Measurements from ENCODE around the gene VENTX.

VENTX gene

DNA sequence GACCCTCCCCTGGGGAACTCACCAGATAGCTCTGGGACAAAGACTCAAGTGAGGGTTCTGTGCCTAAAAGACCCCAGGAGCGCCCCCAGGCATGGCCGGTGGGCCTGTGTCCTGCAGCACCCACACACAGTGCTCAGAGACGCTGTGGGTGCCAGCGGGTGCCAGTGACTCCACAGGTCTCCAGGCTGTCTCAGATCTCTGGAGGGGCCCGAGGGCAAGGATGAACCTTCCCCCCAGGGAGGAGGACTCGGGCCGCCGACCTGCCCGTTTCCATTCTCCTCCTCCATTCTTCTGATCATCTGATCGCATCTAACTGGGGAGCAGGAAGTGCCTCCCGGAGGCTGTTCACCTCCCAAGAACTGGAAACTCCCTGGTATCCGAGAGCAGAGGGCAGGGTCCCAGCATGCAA, 38.0 kb downstream of the VENTX start:
- DNase-seq: no peak

DNA sequence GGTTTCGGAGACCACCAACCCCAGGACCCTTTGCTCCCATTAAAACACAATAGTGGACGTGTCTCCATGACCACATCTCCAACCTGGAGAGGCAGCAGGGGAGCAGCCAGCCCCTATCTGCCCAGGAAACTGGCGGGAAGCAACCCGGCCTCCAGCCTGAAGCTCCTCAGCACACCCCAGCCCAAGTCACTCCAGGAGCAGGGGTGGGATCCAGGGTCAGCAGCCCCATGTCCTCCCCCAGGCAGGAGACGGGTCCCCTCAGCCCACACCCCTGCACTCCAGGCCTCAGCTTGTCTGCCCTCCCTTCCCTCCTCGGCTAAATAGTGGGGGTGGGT, 38.4 kb downstream of the VENTX start:
- DNase-seq: no peak

- peak; percentile 60 for DNase-seq
These were observed 39.0 kb downstream of the VENTX start, which contains the start of gene ADAM8 for GRCh38 chr10:133276435-133277201. TSS of gene ADAM8 (minus strand) at chr10:133276868. CDS start at chr10:133276817, 51 bp downstream.

GRCh38 chr10:133277277-133277992, 39.8 kb downstream of the VENTX start:
- DNase-seq: no peak

GRCh38 chr10:133277993-133278576, 40.4 kb downstream of the VENTX start:
- DNase-seq: no peak

GRCh38 chr10:133278577-133279265, 41.1 kb downstream of the VENTX start:
- no peak for DNase-seq

DNA sequence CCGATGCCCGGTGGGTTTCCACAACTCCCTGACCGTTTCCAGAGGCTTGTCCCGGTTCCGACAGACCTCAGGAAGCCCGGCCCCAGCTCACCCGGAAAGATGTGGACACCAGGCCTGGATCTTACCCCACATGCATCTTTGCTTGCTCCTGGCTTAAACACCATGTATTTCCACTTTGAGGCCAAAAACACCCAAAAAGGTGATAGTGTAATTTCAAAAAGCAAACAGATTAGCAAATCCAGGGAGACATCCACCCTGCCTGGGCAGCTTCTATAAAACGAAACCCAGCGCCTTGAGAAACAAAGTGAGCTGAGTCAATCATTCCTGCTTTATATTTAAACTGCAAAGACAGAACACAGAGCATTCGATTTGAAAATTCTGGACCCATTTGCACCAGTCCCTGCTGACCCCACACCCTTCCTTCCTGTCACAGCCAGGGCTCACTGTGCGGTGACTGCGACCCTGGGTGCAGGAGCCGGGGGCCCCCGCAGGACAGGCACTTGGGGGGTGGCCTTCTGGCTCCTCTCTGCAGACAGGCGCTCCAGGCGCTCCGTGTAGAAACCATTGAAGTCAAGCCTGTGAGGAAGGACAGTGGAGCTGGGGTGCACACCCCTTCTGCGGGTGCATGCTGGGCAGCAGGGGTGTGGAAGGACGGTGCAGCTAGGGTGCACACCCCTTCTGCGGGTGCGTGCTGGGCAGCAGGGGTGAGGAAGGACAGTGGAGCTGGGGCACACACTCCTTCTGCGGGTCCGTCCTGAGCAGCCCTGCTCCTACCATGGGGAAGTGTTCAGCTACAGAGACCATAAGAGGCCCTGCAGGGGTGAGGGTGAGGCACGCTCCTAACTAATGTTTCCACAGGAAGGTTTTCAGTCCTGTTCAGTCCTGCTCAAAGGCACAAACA, 41.9 kb downstream of the VENTX start:
- no peak for DNase-seq

- DNase-seq: no peak
These were observed 42.9 kb downstream of the VENTX start for GRCh38 chr10:133280391-133281059.

GRCh38 chr10:133281084-133281483, 43.4 kb downstream of the VENTX start:
- DNase-seq: no peak

GRCh38 chr10:133281628-133282372, 44.1 kb downstream of the VENTX start:
- DNase-seq: no peak

GRCh38 chr10:133282846-133283390, 45.3 kb downstream of the VENTX start:
- no peak for DNase-seq

DNA sequence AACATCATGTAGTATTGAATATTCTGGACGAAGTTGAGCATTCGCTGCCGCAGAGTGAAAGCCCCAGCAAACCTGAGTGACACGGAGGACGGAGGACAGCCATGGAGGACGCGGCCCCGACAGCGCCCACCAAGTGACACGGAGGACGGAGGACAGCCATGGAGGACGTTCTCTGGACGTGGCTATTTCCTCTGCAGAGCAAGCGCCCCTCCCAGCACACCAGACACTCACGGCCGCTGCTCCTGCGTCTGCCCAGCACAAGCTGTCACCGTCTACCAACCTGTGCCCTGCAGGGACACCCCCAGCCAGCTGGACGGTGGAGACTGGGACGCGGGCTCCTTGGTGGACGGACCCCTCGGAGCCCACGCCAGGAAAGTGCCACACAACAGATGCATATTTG, 46.3 kb downstream of the VENTX start:
- no peak for DNase-seq

GRCh38 chr10:133285217-133285616, 47.6 kb downstream of the VENTX start:
- DNase-seq: no peak

DNA sequence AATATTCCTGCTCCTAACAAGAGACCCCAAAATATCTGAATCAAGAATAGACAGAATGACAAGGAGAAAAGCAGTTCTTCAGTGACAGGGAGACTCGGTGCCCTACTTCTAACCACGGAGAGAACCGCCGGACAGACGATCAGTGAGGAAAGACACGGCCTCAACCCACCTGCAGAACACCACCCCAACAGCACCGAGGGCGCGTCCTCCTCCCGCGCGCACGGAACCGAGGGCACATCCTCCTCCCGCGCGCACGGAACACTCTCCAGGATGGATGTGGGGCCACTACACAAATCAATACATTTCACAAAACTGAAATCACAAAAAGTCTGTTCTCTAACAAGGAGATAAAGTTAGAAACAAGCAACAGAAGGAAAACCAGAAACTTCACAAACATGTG, 48.7 kb downstream of the VENTX start:
- DNase-seq: no peak

- no peak for DNase-seq
These were observed 50.3 kb downstream of the VENTX start for GRCh38 chr10:133287832-133288500.

DNA sequence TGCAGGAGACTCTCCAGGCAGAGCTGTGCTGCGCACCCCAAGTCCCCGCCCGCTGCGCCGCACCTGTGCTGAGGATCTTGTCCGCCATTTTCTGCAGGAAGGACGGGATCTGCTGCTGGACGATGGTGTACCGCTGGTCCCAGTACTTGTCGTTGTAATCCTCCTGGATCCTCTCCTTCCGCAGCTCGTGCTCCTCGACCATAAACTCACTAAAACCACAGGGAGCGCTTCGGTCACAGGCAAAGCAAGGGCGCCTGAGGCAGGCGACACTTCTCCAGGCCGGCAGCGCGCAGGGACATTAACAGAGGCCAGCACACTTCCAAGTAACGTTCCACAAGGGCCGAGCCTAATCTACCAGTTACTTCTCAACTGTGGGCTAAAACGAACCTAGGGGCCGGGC, 52.1 kb downstream of the VENTX start:
- DNase-seq: no peak

Measured in activated T-cell treated with anti-CD3 and anti-CD28 coated beads for 4 hours (primary cell).